HCT116 (cell line): ENCODE data around the gene STRBP. TPM values are rescaled to one million over a fixed set of nuclear protein-coding genes. Genes with fewer than 3 reads are reported as not detected.

Source experiments
- ATAC-seq: fragments of 200-7000 bp; cut with Tn5 transposase; 2 replicates; pipeline ENCODE4 v1.9.1; 2020; ENCODE audit warnings: mild to moderate bottlenecking, moderate library complexity
- BruUV-seq: library from RNA; stranded (reverse); fragments of 400-500 nt; replicated peaks from 2 replicates; lab custom pipeline; 2021; lab: Mats Ljungman, UMichigan
- CTCF ChIA-PET: fragments of 300-600 bp; sonication (Branson Sonifier 250); formaldehyde crosslinking; loops from one replicate; lab custom pipeline; 2021; ENCODE audit warnings: antibody characterized with exemption; lab: Charles Lee
- POLR2A ChIA-PET: fragments of 300-600, 350-600 bp; sonication (Branson Sonifier 250); formaldehyde crosslinking; loops from one replicate; lab custom pipeline; 2021; ENCODE audit warnings: antibody characterized with exemption; lab: Charles Lee
- RAD21 ChIA-PET, 2 experiments: fragments of 300-600 bp; sonication (Branson Sonifier 250); formaldehyde crosslinking; loops; one replicate each; lab custom pipeline; 2023; ENCODE audit warnings: low total read pairs in 2 of 2; ENCODE audit not compliant: uncharacterized antibody in 2 of 2, unreplicated experiment in 2 of 2, low non-redundant PET in 1 of 2; lab: Charles Lee
- DNase-seq: peaks from one replicate; pipeline ENCODE4 v3.0.0-alpha.2; 2010; ENCODE audit warnings: low read depth, low spot score
- H2AFZ ChIP-seq: fragments of 200-600 bp; shearing (Covaris generic), sonication (generic); 2 replicates; pipeline ENCODE4 v1.6.1; 2017; ENCODE audit warnings: low read depth, mixed run types, mixed read lengths, antibody characterized with exemption, low read length; ENCODE audit not compliant: poor library complexity, severe bottlenecking
- H3K27ac ChIP-seq: 2 replicates; pipeline ENCODE4 v1.5.1; 2012; ENCODE audit warnings: low read depth, low read length
- H3K27me3 ChIP-seq: fragments of 200-600 bp; sonication (generic); 2 replicates; pipeline ENCODE4 v1.6.1; 2016; ENCODE audit warnings: mixed run types, low read length, mixed read lengths; ENCODE audit not compliant: insufficient read depth
- H3K36me3 ChIP-seq, 2 experiments: fragments of 200-500 bp in 1 of 2; fragments of 200-600 bp in 1 of 2; sonication (Bioruptor generic) in 1 of 2; sonication (generic) in 1 of 2; 2 replicates each; pipeline versions ENCODE4 v1.5.1 to v1.6.1; 2014 to 2016; ENCODE audit warnings: low read length in 2 of 2, inconsistent platforms in 1 of 2, mixed read lengths in 1 of 2, mixed run types in 1 of 2; ENCODE audit not compliant: insufficient read depth in 2 of 2, control insufficient read depth in 1 of 2
- H3K4me1 ChIP-seq, 2 experiments: fragments of 200-600 bp in 1 of 2; sonication (generic) in 1 of 2; 2 replicates each; pipeline versions ENCODE4 v1.5.1 to v1.6.1; 2012 to 2017; ENCODE audit warnings: low read length in 2 of 2, inconsistent platforms in 1 of 2, mild to moderate bottlenecking in 1 of 2, mixed read lengths in 1 of 2, mixed run types in 1 of 2, moderate library complexity in 1 of 2; ENCODE audit not compliant: insufficient read depth in 2 of 2, control insufficient read depth in 1 of 2
- H3K4me2 ChIP-seq: fragments of 200-600 bp; sonication (generic); 2 replicates; pipeline ENCODE4 v1.6.1; 2017; ENCODE audit warnings: mixed run types, low read length, mixed read lengths
- H3K4me3 ChIP-seq, 2 experiments: fragments of 200-600 bp in 1 of 2; sonication (generic) in 1 of 2; replicated peaks in 1 of 2; 2 replicates each; pipeline ENCODE4 v1.5.1; 2011 to 2016; ENCODE audit warnings: low read length in 2 of 2, control low read depth in 1 of 2, low read depth in 1 of 2, mild to moderate bottlenecking in 1 of 2, mixed read lengths in 1 of 2, mixed run types in 1 of 2
- H3K79me2 ChIP-seq: fragments of 200-600 bp; sonication (generic); 2 replicates; pipeline ENCODE4 v1.6.1; 2017; ENCODE audit warnings: mild to moderate bottlenecking, mixed run types, low read length, moderate library complexity, mixed read lengths; ENCODE audit not compliant: insufficient read depth
- H3K9ac ChIP-seq: fragments of 200-600 bp; sonication (generic); 2 replicates; pipeline ENCODE4 v1.6.1; 2016; ENCODE audit warnings: low read length, mixed read lengths
- H3K9me2 ChIP-seq: fragments of 200-600 bp; sonication (generic), shearing (Covaris generic); 2 replicates; pipeline ENCODE4 v1.6.1; 2017; ENCODE audit warnings: mixed run types, mild to moderate bottlenecking, moderate library complexity; ENCODE audit not compliant: insufficient read depth
- H3K9me3 ChIP-seq, 2 experiments: fragments of 200-500 bp in 1 of 2; fragments of 200-600 bp in 1 of 2; sonication (Bioruptor generic) in 1 of 2; sonication (generic) in 1 of 2; 2 replicates each; pipeline ENCODE4 v1.6.1; 2014 to 2017; ENCODE audit warnings: low read length in 2 of 2, mixed read lengths in 2 of 2, inconsistent platforms in 1 of 2, low read depth in 1 of 2, mild to moderate bottlenecking in 1 of 2, mixed run types in 1 of 2, moderate library complexity in 1 of 2; ENCODE audit not compliant: control insufficient read depth in 1 of 2, insufficient read depth in 1 of 2
- H4K20me1 ChIP-seq: fragments of 200-600 bp; sonication (generic), shearing (Covaris generic); 2 replicates; pipeline ENCODE4 v1.6.1; 2017; ENCODE audit warnings: mixed run types, mild to moderate bottlenecking, moderate library complexity; ENCODE audit not compliant: insufficient read depth
- CBX3 ChIP-seq: IDR thresholded peaks from 2 replicates; pipeline ENCODE4 v1.6.1; 2012; ENCODE audit warnings: low read depth
- EZH2 ChIP-seq: fragments of 200-600 bp; sonication (generic); IDR thresholded peaks from 2 replicates; pipeline ENCODE4 v1.6.1; 2017; ENCODE audit warnings: antibody characterized with exemption, mixed run types
- EZH2phosphoT487 ChIP-seq: fragments of 200-600 bp; IDR thresholded peaks from 2 replicates; pipeline ENCODE4 v1.6.1; 2018; ENCODE audit warnings: antibody characterized with exemption, borderline replicate concordance
- POLR2A ChIP-seq: IDR thresholded peaks from 2 replicates; pipeline ENCODE4 v1.7.0; 2011; ENCODE audit warnings: borderline replicate concordance; ENCODE audit not compliant: insufficient read depth, insufficient read length; ENCODE audit errors: extremely low read depth
- POLR2AphosphoS5 ChIP-seq: IDR thresholded peaks from 2 replicates; pipeline ENCODE4 v1.6.1; 2011; ENCODE audit warnings: mild to moderate bottlenecking, low read depth, low read length, moderate library complexity
- RAD21 ChIP-seq: IDR thresholded peaks from 2 replicates; pipeline ENCODE4 v1.6.1; 2012; ENCODE audit warnings: low read depth, mild to moderate bottlenecking
- SIN3A ChIP-seq: IDR thresholded peaks from 2 replicates; pipeline ENCODE4 v1.6.1; 2012; ENCODE audit warnings: low read depth
- YY1 ChIP-seq: IDR thresholded peaks from 2 replicates; pipeline ENCODE4 v1.6.1; 2011; ENCODE audit warnings: low read length, low read depth, moderate library complexity, mild to moderate bottlenecking; ENCODE audit not compliant: insufficient replicate concordance; ENCODE audit errors: extremely low read depth
- ZFX ChIP-seq: fragments of 450-650 bp; IDR thresholded peaks from 2 replicates; pipeline ENCODE4 v1.6.1; 2017
- ZNF274 ChIP-seq: fragments of 200-500 bp; sonication (Bioruptor generic); IDR thresholded peaks from 2 replicates; pipeline ENCODE4 v1.6.1; 2014; ENCODE audit warnings: mild to moderate bottlenecking, low read depth, low read length, inconsistent platforms
- intact Hi-C: fragments of 100-400 bp; cut with micrococcal nuclease; formaldehyde crosslinking; loops from 2 replicates; pipeline ENCODE4 v1.10.0; 2022
- total RNA-seq: library from RNA; stranded (reverse); gene quantifications from one replicate; pipeline ENCODE4 v1.2.1, GENCODE V29; 2021; ENCODE audit not compliant: unreplicated experiment
- TF ChIP-seq, protein P1 (sequence below): IDR thresholded peaks from 2 replicates; pipeline ENCODE4 v1.6.1; 2012
- TF ChIP-seq, protein P2 (sequence below): IDR thresholded peaks from 2 replicates; pipeline ENCODE4 v1.6.1; 2011; ENCODE audit warnings: mild to moderate bottlenecking, low read length, moderate library complexity; ENCODE audit not compliant: insufficient replicate concordance; ENCODE audit errors: extremely low read depth
- TF ChIP-seq, protein P3 (sequence below): IDR thresholded peaks from 2 replicates; pipeline ENCODE4 v1.6.1; 2012
- TF ChIP-seq, protein P4 (sequence below), 3 experiments: fragments of 200-600 bp in 1 of 3; sonication (generic) in 1 of 3; IDR thresholded peaks in 2 of 3; conservative IDR thresholded peaks in 1 of 3; 2 replicates each; pipeline ENCODE4 v1.5.1; 2012 to 2017; ENCODE audit warnings: low read depth in 2 of 3, low read length in 2 of 3, antibody characterized with exemption in 1 of 3, borderline replicate concordance in 1 of 3, control low read depth in 1 of 3, mild to moderate bottlenecking in 1 of 3, mixed read lengths in 1 of 3, mixed run types in 1 of 3, moderate library complexity in 1 of 3; ENCODE audit not compliant: insufficient read depth in 1 of 3

STRBP gene
- total RNA-seq, 1 experiment from 2014 or later, result 30.4 TPM

DNA sequence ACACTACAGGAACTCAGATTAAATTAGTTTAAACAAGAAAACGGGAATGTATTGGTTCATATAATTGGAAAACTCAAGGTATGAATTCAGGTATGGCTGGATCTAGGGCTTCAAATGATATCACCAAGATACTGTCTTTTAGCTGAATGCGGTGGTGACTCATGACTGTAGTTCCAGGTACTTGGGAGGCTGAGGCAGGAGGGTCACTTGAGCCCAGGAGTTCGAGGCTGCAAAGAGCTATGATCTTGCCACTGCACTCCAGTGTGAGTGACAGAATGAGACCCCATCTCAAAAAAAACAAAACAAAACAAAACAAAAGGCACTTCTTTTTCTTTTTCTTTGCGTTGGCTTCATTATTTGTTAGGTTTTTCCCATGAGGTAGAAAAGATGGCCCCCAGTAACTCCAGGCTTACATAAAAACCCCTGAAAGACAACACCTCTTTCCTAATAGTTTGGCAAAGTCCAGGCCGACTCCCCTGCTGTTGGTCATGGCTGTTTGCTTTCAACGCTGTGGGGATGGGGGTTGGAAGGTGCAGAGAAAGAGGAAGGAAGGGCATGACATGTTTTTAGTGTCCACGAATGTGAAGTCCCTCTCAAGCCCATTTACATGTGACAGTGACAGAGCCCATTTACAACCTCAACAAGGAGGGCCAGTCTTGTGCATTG is 47.8 kb upstream of the STRBP start:
- intact Hi-C loops, result no loop called here
- Histone ChIP-seq H3K36me3 (no peaks in the 10 kb centered on the region), H3K9ac (no peak overlapping the region), H3K27me3 (no peaks in the 10 kb centered on the region), H3K9me2 (no peaks in the 10 kb centered on the region), H2AFZ (no peak overlapping the region), H3K79me2 (no peaks in the 10 kb centered on the region), H4K20me1 (no peaks in the 10 kb centered on the region), H3K27ac (no peak overlapping the region), H3K4me2 (no peak overlapping the region), H3K4me3 (no peak overlapping the region), H3K9me3 (no peaks in the 10 kb centered on the region), H3K4me1 (peaks cover 0 to 12% of the 10 kb centered on the region in 2 experiments; a peak in 2 of 4 replicates)
- ChIA-PET CTCF (no interaction called here), RAD21 (no interaction called here), POLR2A (no interaction called here)
- ATAC-seq (no peak), DNase-seq (no peak)
- TF ChIP-seq YY1 (no peak), EZH2 (no peak), ZNF274 (no peak), POLR2A (no peak), ZFX (no peak), RAD21 (no peak), SIN3A (no peak), EZH2phosphoT487 (no peak), CBX3 (no peak), POLR2AphosphoS5 (no peak)
- TF ChIP-seq, protein P1, sequence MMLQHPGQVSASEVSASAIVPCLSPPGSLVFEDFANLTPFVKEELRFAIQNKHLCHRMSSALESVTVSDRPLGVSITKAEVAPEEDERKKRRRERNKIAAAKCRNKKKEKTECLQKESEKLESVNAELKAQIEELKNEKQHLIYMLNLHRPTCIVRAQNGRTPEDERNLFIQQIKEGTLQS, result no peak
- TF ChIP-seq, protein P2, sequence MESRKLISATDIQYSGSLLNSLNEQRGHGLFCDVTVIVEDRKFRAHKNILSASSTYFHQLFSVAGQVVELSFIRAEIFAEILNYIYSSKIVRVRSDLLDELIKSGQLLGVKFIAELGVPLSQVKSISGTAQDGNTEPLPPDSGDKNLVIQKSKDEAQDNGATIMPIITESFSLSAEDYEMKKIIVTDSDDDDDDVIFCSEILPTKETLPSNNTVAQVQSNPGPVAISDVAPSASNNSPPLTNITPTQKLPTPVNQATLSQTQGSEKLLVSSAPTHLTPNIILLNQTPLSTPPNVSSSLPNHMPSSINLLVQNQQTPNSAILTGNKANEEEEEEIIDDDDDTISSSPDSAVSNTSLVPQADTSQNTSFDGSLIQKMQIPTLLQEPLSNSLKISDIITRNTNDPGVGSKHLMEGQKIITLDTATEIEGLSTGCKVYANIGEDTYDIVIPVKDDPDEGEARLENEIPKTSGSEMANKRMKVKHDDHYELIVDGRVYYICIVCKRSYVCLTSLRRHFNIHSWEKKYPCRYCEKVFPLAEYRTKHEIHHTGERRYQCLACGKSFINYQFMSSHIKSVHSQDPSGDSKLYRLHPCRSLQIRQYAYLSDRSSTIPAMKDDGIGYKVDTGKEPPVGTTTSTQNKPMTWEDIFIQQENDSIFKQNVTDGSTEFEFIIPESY, result no peak
- TF ChIP-seq, protein P3, sequence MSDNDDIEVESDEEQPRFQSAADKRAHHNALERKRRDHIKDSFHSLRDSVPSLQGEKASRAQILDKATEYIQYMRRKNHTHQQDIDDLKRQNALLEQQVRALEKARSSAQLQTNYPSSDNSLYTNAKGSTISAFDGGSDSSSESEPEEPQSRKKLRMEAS, result no peak
- TF ChIP-seq, protein P4, sequence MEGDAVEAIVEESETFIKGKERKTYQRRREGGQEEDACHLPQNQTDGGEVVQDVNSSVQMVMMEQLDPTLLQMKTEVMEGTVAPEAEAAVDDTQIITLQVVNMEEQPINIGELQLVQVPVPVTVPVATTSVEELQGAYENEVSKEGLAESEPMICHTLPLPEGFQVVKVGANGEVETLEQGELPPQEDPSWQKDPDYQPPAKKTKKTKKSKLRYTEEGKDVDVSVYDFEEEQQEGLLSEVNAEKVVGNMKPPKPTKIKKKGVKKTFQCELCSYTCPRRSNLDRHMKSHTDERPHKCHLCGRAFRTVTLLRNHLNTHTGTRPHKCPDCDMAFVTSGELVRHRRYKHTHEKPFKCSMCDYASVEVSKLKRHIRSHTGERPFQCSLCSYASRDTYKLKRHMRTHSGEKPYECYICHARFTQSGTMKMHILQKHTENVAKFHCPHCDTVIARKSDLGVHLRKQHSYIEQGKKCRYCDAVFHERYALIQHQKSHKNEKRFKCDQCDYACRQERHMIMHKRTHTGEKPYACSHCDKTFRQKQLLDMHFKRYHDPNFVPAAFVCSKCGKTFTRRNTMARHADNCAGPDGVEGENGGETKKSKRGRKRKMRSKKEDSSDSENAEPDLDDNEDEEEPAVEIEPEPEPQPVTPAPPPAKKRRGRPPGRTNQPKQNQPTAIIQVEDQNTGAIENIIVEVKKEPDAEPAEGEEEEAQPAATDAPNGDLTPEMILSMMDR (IDR thresholded peaks at IDR 0.05 in 2 of 3, conservative IDR thresholded peaks at IDR 0.05 in 1 of 3; ENCODE audit: borderline replicate concordance in 1 of 3, insufficient read depth in 1 of 3, low read depth in 2 of 3, low read length in 2 of 3), result no peak
- no TSS peak for BruUV-seq
